MM.1S (cell line): Measurements from ENCODE around the gene TAGLN3.

Experiments used
- CTCF ChIP-seq: fragments of 300-600 bp; sonication (generic); IDR thresholded peaks from 2 replicates; pipeline ENCODE4 v1.5.1; 2016; ENCODE audit warnings: antibody characterized with exemption, low read length, mixed read lengths
- EZH2 ChIP-seq: fragments of 300-600 bp; sonication (generic); optimal IDR thresholded peaks from 2 replicates; pipeline ENCODE3; 2017; ENCODE audit warnings: low read depth, mild to moderate bottlenecking, antibody characterized with exemption, low read length, mixed read lengths
- EZH2phosphoT487 ChIP-seq: fragments of 300-600 bp; sonication (generic); IDR thresholded peaks from 2 replicates; pipeline ENCODE4 v1.6.1; 2018; ENCODE audit warnings: antibody characterized with exemption, low read length

- TF ChIP-seq CTCF (peak; percentile 90), EZH2 (no peak), EZH2phosphoT487 (no peak)
These were observed 45.0 kb downstream of the TAGLN3 start for GRCh38 chr3:112043621-112044201.
